PC-3 (cell line): ENCODE data around the gene TFEB. TPM values are rescaled to one million over a fixed set of nuclear protein-coding genes. Genes with fewer than 3 reads are reported as not detected.
"Not testable (repeated sequence)": the region's sequence is repeated elsewhere in the genome, so short reads cannot be mapped to it uniquely, and the experiment has no call there.

ENCODE experiments used
- ATAC-seq: fragments of 200-7000 bp; cut with Tn5 transposase; 2 replicates; pipeline ENCODE4 v1.9.1; 2020; ENCODE audit warnings: mild to moderate bottlenecking, moderate library complexity
- BruUV-seq: library from RNA; stranded (reverse); fragments of 400-500 nt; replicated peaks from 2 replicates; lab custom pipeline; 2021; lab: Mats Ljungman, UMichigan
- CTCF ChIA-PET: fragments of 300-600 bp; sonication (Branson Sonifier 250); formaldehyde crosslinking; loops from one replicate; lab custom pipeline; 2022; ENCODE audit warnings: antibody characterized with exemption; lab: Charles Lee
- POLR2A ChIA-PET: fragments of 300-600 bp; sonication (Branson Sonifier 250); formaldehyde crosslinking; loops from one replicate; lab custom pipeline; 2022; ENCODE audit warnings: antibody characterized with exemption; ENCODE audit not compliant: unreplicated experiment; lab: Charles Lee
- DNase-seq: peaks from one replicate; pipeline ENCODE4 v3.0.0-alpha.2; 2015
- H2AFZ ChIP-seq: fragments of 300-600 bp; sonication (generic); 2 replicates; pipeline ENCODE4 v1.6.0; 2016; ENCODE audit warnings: antibody characterized with exemption, low read length
- H3F3A ChIP-seq: fragments of 300-600 bp; sonication (generic); one replicate; pipeline ENCODE4 v1.6.0; 2017; ENCODE audit warnings: antibody characterized with exemption, low read length, control low read depth, mild to moderate bottlenecking; ENCODE audit not compliant: unreplicated experiment
- H3K27ac ChIP-seq: fragments of 300-600 bp; sonication (generic); 2 replicates; pipeline ENCODE4 v1.5.1; 2016; ENCODE audit warnings: mild to moderate bottlenecking, low read length
- H3K27me3 ChIP-seq: fragments of 300-600 bp; sonication (generic); 2 replicates; pipeline ENCODE4 v1.6.1; 2016; ENCODE audit warnings: low read length, mixed read lengths
- H3K36me3 ChIP-seq: fragments of 300-600 bp; sonication (generic); 2 replicates; pipeline ENCODE4 v1.6.1; 2016; ENCODE audit warnings: low read depth, mixed run types, low read length, mixed read lengths
- H3K4me1 ChIP-seq: fragments of 300-600 bp; sonication (generic); 2 replicates; pipeline ENCODE4 v1.5.1; 2016; ENCODE audit warnings: low read length; ENCODE audit not compliant: insufficient read depth
- H3K4me2 ChIP-seq: fragments of 300-600 bp; sonication (generic); 2 replicates; pipeline ENCODE4 v1.6.0; 2016; ENCODE audit warnings: low read length
- H3K4me3 ChIP-seq: fragments of 300-600 bp; sonication (generic); 2 replicates; pipeline ENCODE4 v1.5.1; 2016; ENCODE audit warnings: mild to moderate bottlenecking, low read length, mixed read lengths
- H3K79me2 ChIP-seq: fragments of 300-600 bp; sonication (generic); 2 replicates; pipeline ENCODE4 v1.6.1; 2017; ENCODE audit warnings: low read length, mixed read lengths
- H3K9ac ChIP-seq: fragments of 300-600 bp; sonication (generic); 2 replicates; pipeline ENCODE4 v1.6.0; 2016; ENCODE audit warnings: mild to moderate bottlenecking, low read length
- H3K9me2 ChIP-seq: fragments of 300-600 bp; sonication (generic); replicated peaks from 2 replicates; pipeline ENCODE4 v1.6.1; 2016; ENCODE audit warnings: mixed run types, low read length, mixed read lengths
- H3K9me3 ChIP-seq: fragments of 300-600 bp; sonication (generic); 2 replicates; pipeline ENCODE4 v1.6.1; 2016; ENCODE audit warnings: low read length, mixed read lengths
- H4K20me1 ChIP-seq: fragments of 300-600 bp; sonication (generic); 2 replicates; pipeline ENCODE4 v1.6.1; 2016; ENCODE audit warnings: low read length, mixed read lengths
- CTCF ChIP-seq: fragments of 300-600 bp; sonication (generic); conservative IDR thresholded peaks from 2 replicates; pipeline ENCODE4 v1.5.1; 2017; ENCODE audit warnings: antibody characterized with exemption, low read depth, mild to moderate bottlenecking, low read length
- EZH2 ChIP-seq: fragments of 300-600 bp; sonication (generic); IDR thresholded peaks from one replicate; pipeline ENCODE4 v1.6.1; 2017; ENCODE audit warnings: antibody characterized with exemption, mild to moderate bottlenecking, low read length; ENCODE audit not compliant: unreplicated experiment
- EZH2phosphoT487 ChIP-seq: fragments of 300-600 bp; sonication (generic); IDR thresholded peaks from 2 replicates; pipeline ENCODE4 v1.6.1; 2018; ENCODE audit warnings: mild to moderate bottlenecking, antibody characterized with exemption, low read length, borderline replicate concordance
- intact Hi-C: fragments of 100-400 bp; cut with micrococcal nuclease; formaldehyde crosslinking; loops from 2 replicates; pipeline ENCODE4 v1.9.0; 2023
- total RNA-seq: library from RNA; depleted of rRNA; stranded (reverse); fragments of >200 nt; gene quantifications from 2 replicates; pipeline ENCODE4 v1.2.3, GENCODE V29; 2014

TFEB gene
- total RNA-seq, 1 experiment from 2014 or later, result 4.2 TPM

GRCh38 chr6:41767112-41767833 lies 31.9 kb upstream of the TFEB start:
- Histone ChIP-seq H3F3A (no peaks in the 10 kb centered on the region), H3K4me1 (peaks cover 16% of the 10 kb centered on the region), H3K9ac (no peak overlapping the region), H3K27me3 (no peaks in the 10 kb centered on the region), H3K4me3 (no peak overlapping the region), H3K9me3 (no peaks in the 10 kb centered on the region), H3K27ac (no peak overlapping the region), H3K9me2 (no peaks in the 10 kb centered on the region), H3K36me3 (no peaks in the 10 kb centered on the region; the same call in 1 of the 2 replicates), H2AFZ (no peak overlapping the region), H3K79me2 (no peaks in the 10 kb centered on the region), H4K20me1 (no peaks in the 10 kb centered on the region), H3K4me2 (no peak overlapping the region)
- ChIA-PET CTCF (no interaction called here), POLR2A (no interaction called here)
- no TSS peak for BruUV-seq
- ATAC-seq (peak; percentile 91), DNase-seq (peak; percentile 93)
- 0 out of 2 replicates have a peak, but pooled peaks have one; percentile 58 for TF ChIP-seq EZH2phosphoT487
- no peak for TF ChIP-seq EZH2
- intact Hi-C loops, result no loop called here

DNA sequence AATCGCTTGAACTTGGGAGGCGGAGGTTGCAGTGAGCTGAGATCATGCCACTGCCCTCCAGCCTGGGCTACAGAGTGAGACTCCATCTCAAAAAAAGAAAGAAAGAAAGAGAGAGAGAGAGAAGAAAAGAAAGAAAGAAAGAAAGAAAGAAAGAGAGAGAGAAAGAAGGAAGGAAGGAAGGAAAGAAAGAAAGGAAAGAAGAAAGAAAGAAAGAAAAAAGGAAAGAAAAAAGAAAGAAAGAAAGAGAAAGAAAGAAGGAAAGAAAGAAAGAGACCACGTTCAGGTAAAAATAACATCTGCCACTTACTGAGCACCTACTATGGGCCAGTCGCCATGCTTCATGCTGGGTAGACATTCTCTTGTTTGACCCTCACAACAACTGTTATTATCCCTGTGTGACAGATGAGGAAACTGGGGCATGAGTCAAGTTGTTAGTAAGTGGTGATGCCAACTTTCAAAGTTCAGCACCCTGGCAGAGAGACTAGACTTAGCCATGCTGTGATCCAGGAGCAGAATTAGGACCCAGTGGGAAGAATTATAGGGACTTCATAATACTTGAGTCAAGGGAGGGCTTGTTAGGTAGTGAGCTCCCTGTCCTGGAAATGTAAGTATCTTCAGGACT lies 30.7 kb upstream of the TFEB start:
- DNase-seq, H3K79me2 ChIP-seq, H4K20me1 ChIP-seq, H3K9me3 ChIP-seq, BruUV-seq, H3K27ac ChIP-seq, H3K9ac ChIP-seq, H3K4me2 ChIP-seq, H2AFZ ChIP-seq, ATAC-seq, H3F3A ChIP-seq, H3K9me2 ChIP-seq, H3K4me3 ChIP-seq, POLR2A ChIA-PET, H3K36me3 ChIP-seq, CTCF ChIA-PET, H3K27me3 ChIP-seq, intact Hi-C loops: not testable (repeated sequence)
- H3K4me1 ChIP-seq, result peaks cover 16% of the 10 kb centered on the region

GRCh38 chr6:41763470-41763869 lies 28.1 kb upstream of the TFEB start:
- Histone ChIP-seq H3K4me3 (no peak overlapping the region), H3K9ac (no peak overlapping the region), H3K27me3 (no peaks in the 10 kb centered on the region), H3K9me2 (no peaks in the 10 kb centered on the region), H3F3A (no peaks in the 10 kb centered on the region), H2AFZ (no peak overlapping the region), H3K79me2 (no peaks in the 10 kb centered on the region), H3K4me1 (peaks cover 16% of the 10 kb centered on the region), H3K36me3 (no peaks in the 10 kb centered on the region), H3K9me3 (no peaks in the 10 kb centered on the region), H3K4me2 (no peak overlapping the region), H3K27ac (no peak overlapping the region), H4K20me1 (no peaks in the 10 kb centered on the region)
- POLR2A ChIA-PET, result no interaction called here
- TF ChIP-seq CTCF, result no peak
- no peak for TF ChIP-seq EZH2phosphoT487
- TF ChIP-seq EZH2, result no peak
- no TSS peak for BruUV-seq
- CTCF ChIA-PET, result no interaction called here
- no peak for ATAC-seq
- intact Hi-C loops, result no loop called here
- DNase-seq, result no peak
